NCI-H1092 treated with DMSO at 0.1 percent for 48 hours (cell line): Measurements from ENCODE around the gene FOXN4.

ENCODE experiments used
- DNase-seq: peaks from one replicate; lab custom pipeline; 2025; lab: John Stamatoyannopoulos, UW

FOXN4 gene

GRCh38 chr12:109279525-109279924, 29.6 kb downstream of the FOXN4 start:
- no peak for DNase-seq

GRCh38 chr12:109278912-109279311, 30.2 kb downstream of the FOXN4 start:
- DNase-seq: no peak

- peak; percentile 5 for DNase-seq
These were observed 31.0 kb downstream of the FOXN4 start for GRCh38 chr12:109277899-109278762.

GRCh38 chr12:109277255-109277898, 31.7 kb downstream of the FOXN4 start:
- no peak for DNase-seq

- no peak for DNase-seq
These were observed 32.9 kb downstream of the FOXN4 start for GRCh38 chr12:109276160-109276559.

GRCh38 chr12:109275173-109275572, 33.9 kb downstream of the FOXN4 start:
- DNase-seq: no peak

GRCh38 chr12:109274381-109274780, 34.7 kb downstream of the FOXN4 start:
- no peak for DNase-seq

- DNase-seq: peak; percentile 27
These were observed 35.7 kb downstream of the FOXN4 start for GRCh38 chr12:109273354-109273753.

- DNase-seq: no peak
These were observed 37.7 kb downstream of the FOXN4 start for GRCh38 chr12:109271418-109271817.

- DNase-seq: no peak
These were observed 38.6 kb downstream of the FOXN4 start for GRCh38 chr12:109270494-109270893.

- DNase-seq: no peak
These were observed 39.7 kb downstream of the FOXN4 start for GRCh38 chr12:109269428-109269827.

- no peak for DNase-seq
These were observed 40.2 kb downstream of the FOXN4 start for GRCh38 chr12:109268896-109269295.

- DNase-seq: no peak
These were observed 41.7 kb downstream of the FOXN4 start for GRCh38 chr12:109267361-109267760.

- DNase-seq: no peak
These were observed 42.8 kb downstream of the FOXN4 start for GRCh38 chr12:109266106-109266879.

GRCh38 chr12:109264943-109265650, 44.0 kb downstream of the FOXN4 start:
- DNase-seq: no peak

- DNase-seq: peak; percentile 57
These were observed 44.8 kb downstream of the FOXN4 start for GRCh38 chr12:109264095-109264942.

GRCh38 chr12:109263439-109263838, 45.6 kb downstream of the FOXN4 start:
- DNase-seq: no peak

- DNase-seq: no peak
These were observed 47.1 kb downstream of the FOXN4 start for GRCh38 chr12:109261939-109262338.

- no peak for DNase-seq
These were observed 48.0 kb downstream of the FOXN4 start for GRCh38 chr12:109261087-109261486.

GRCh38 chr12:109259545-109259895, 49.6 kb downstream of the FOXN4 start:
- no peak for DNase-seq
